HepG2 (cell line): ENCODE results near the gene DBN1. TPM values are rescaled to one million over a fixed set of nuclear protein-coding genes. Genes with fewer than 3 reads are reported as not detected.
A peak's percentile ranks its signal among the peaks of the same experiment; 100 is the strongest.

Experiments
- ATAC-seq: fragments of 200-7000 bp; cut with Tn5 transposase; 3 replicates; pipeline ENCODE4 v1.9.1; 2020; ENCODE audit warnings: mild to moderate bottlenecking, moderate library complexity
- BruUV-seq: library from RNA; stranded (reverse); fragments of 400-500 nt; replicated peaks from 2 replicates; lab custom pipeline; 2021; lab: Mats Ljungman, UMichigan
- CTCF ChIA-PET: fragments of 300-600 bp; formaldehyde crosslinking; extraction: SDS; loops from one replicate; lab custom pipeline; 2021; ENCODE audit warnings: low total read pairs, inconsistent platforms, low intra/inter-chr PET ratio; lab: Yijun Ruan, JAX
- POLR2A ChIA-PET: fragments of 350-600 bp; sonication (Branson Sonifier 250); formaldehyde crosslinking; loops from one replicate; lab custom pipeline; 2020; ENCODE audit warnings: antibody characterized with exemption, inconsistent platforms; lab: Yijun Ruan, JAX
- DNase-seq: peaks from one replicate; pipeline ENCODE4 v3.0.0-alpha.2; 2015; ENCODE audit warnings: low spot score
- FAIRE-seq: peaks from 3 replicates; lab custom pipeline; 2011; peaks lifted over from hg19 to GRCh38; lab: Jason Lieb, UNC
- H2AFZ ChIP-seq: one replicate; pipeline ENCODE4 v1.6.1; 2011; ENCODE audit warnings: low read length, inconsistent platforms
- H3K27ac ChIP-seq: fragments of 300-600 bp; 3 replicates; pipeline ENCODE4 v1.8.0; 2011; ENCODE audit warnings: mixed run types, mild to moderate bottlenecking, mixed read lengths, low read length, inconsistent platforms; ENCODE audit not compliant: insufficient read depth; ENCODE audit errors: extremely low read length
- H3K27me3 ChIP-seq, 2 experiments: fragments of 200-600 bp in 1 of 2; 2 replicates in 1 of 2; 3 replicates in 1 of 2; pipeline versions ENCODE4 v1.6.0 to v1.8.0; 2011; ENCODE audit warnings: low read length in 2 of 2, mild to moderate bottlenecking in 2 of 2, moderate library complexity in 2 of 2, inconsistent platforms in 1 of 2; ENCODE audit not compliant: insufficient read depth in 2 of 2, control insufficient read depth in 1 of 2
- H3K36me3 ChIP-seq, 2 experiments: fragments of 200-600 bp in 1 of 2; replicated peaks in 1 of 2; 2 replicates in 1 of 2; 3 replicates in 1 of 2; pipeline versions ENCODE4 v1.5.1 to v1.8.0; 2011; ENCODE audit warnings: low read length in 2 of 2, inconsistent platforms in 1 of 2; ENCODE audit not compliant: insufficient read depth in 2 of 2, control insufficient read depth in 1 of 2
- H3K4me1 ChIP-seq: 2 replicates; pipeline ENCODE4 v1.5.1; 2012; ENCODE audit warnings: low read length, inconsistent platforms; ENCODE audit not compliant: insufficient read depth
- H3K4me2 ChIP-seq: 2 replicates; pipeline ENCODE4 v1.6.0; 2011; ENCODE audit warnings: low read depth, low read length, inconsistent platforms
- H3K4me3 ChIP-seq, 3 experiments: fragments of 200-600 bp in 1 of 3; sonication (generic), shearing (Covaris generic) in 1 of 3; replicated peaks in 1 of 3; 2 replicates each; pipeline ENCODE4 v1.5.1; 2011 to 2016; ENCODE audit warnings: low read length in 3 of 3, inconsistent platforms in 2 of 3, low read depth in 2 of 3, mild to moderate bottlenecking in 2 of 3, control low read depth in 1 of 3, mixed read lengths in 1 of 3; ENCODE audit not compliant: insufficient read depth in 1 of 3
- H3K79me2 ChIP-seq: one replicate; pipeline ENCODE4 v1.6.1; 2011; ENCODE audit warnings: low read length, inconsistent platforms; ENCODE audit not compliant: insufficient read depth
- H3K9ac ChIP-seq: 2 replicates; pipeline ENCODE4 v1.6.0; 2011; ENCODE audit warnings: mild to moderate bottlenecking, low read depth, low read length, inconsistent platforms; ENCODE audit not compliant: insufficient read depth
- H3K9me3 ChIP-seq: 2 replicates; pipeline ENCODE4 v1.5.1; 2012; ENCODE audit warnings: mild to moderate bottlenecking, low read length
- H4K20me1 ChIP-seq: 2 replicates; pipeline ENCODE4 v1.6.0; 2011; ENCODE audit warnings: inconsistent platforms, mild to moderate bottlenecking, low read length, moderate library complexity; ENCODE audit not compliant: insufficient read depth
- ATAD3A ChIP-seq: sonication (generic); formaldehyde crosslinking; IDR thresholded peaks from 2 replicates; pipeline ENCODE4 v1.4.0; 2020; ENCODE audit warnings: missing genetic modification reagents
- ETV5 ChIP-seq: IDR thresholded peaks from 2 replicates; pipeline ENCODE4 v1.6.1; 2018; ENCODE audit warnings: missing biosample characterization, missing genetic modification reagents, inconsistent platforms, borderline replicate concordance
- LCORL ChIP-seq, 2 experiments: fragments of 450-650 bp in 1 of 2; sonication (generic) in 1 of 2; formaldehyde crosslinking in 1 of 2; IDR thresholded peaks; 2 replicates each; pipeline versions ENCODE4 v1.5.0 to v1.6.1; 2017 to 2020; ENCODE audit warnings: antibody characterized with exemption in 1 of 2, missing genetic modification reagents in 1 of 2
- NFYC ChIP-seq: IDR thresholded peaks from 2 replicates; pipeline ENCODE4 v1.6.1; 2016; ENCODE audit warnings: missing genetic modification reagents, missing compliant biosample characterization
- SP5 ChIP-seq: IDR thresholded peaks from 2 replicates; pipeline ENCODE4 v1.6.1; 2016; ENCODE audit warnings: low read depth, borderline replicate concordance
- ZBTB33 ChIP-seq: sonication (generic); formaldehyde crosslinking; IDR thresholded peaks from 2 replicates; pipeline ENCODE4 v1.4.0; 2020; ENCODE audit warnings: missing genetic modification reagents
- ZNF768 ChIP-seq: sonication (generic); formaldehyde crosslinking; IDR thresholded peaks from 2 replicates; pipeline ENCODE4 v1.4.0; 2020; ENCODE audit warnings: missing genetic modification reagents
- WGBS: methylation state at CpG from one replicate; pipeline ENCODE4 v1.1.6; 2017; ENCODE audit warnings: low lambda C conversion rate; 5-methylcytosine and 5-hydroxymethylcytosine counted together
- in situ Hi-C: cut with HindIII; loops from 2 replicates; pipeline ENCODE4 v1.10.0; 2017; ENCODE audit warnings: low pct_unique_long_range_greater_than_20kb; ENCODE audit not compliant: extremely low pct_ligation_motif_present
- intact Hi-C: fragments of 100-400 bp; cut with micrococcal nuclease; formaldehyde crosslinking; loops from one replicate; pipeline ENCODE4 v1.10.0; 2022; ENCODE audit not compliant: unreplicated experiment
- polyA plus RNA-seq, 8 experiments: library from polyadenylated mRNA; depleted of rRNA in 3 of 8; stranded (reverse) in 7 of 8; unstranded in 1 of 8; fragments of >200 nt; fragmentation: Illumina TruSeq in 4 of 8; extraction: Trizol in 4 of 8; gene quantifications; 2 replicates each; pipeline versions ENCODE4 v1.2.1 to v1.2.3, GENCODE V29; 2011 to 2016; ENCODE audit warnings: low read depth in 4 of 8, missing spikeins in 1 of 8, mixed read lengths in 1 of 8; ENCODE audit not compliant: insufficient read depth in 1 of 8
- total RNA-seq, 5 experiments: library from RNA; depleted of rRNA; stranded (reverse); fragments of >200 nt; fragmentation: Illumina TruSeq; extraction: Trizol; gene quantifications; 2 replicates each; pipeline ENCODE4 v1.2.3, GENCODE V29; 2016; ENCODE audit warnings: low read depth in 1 of 5

The DBN1 gene
- total and polyA plus RNA-seq, 2 of the 13 experiments (the other 11 are each of a cell fraction or from before 2014, with no cell fraction given) = 27.0 to 37.3 TPM

GRCh38 chr5:177476531-177477233 lies 3.2 kb upstream of the DBN1 start:
- ATAC-seq = no peak
- Histone ChIP-seq H4K20me1 (no peaks in the 10 kb centered on the region), H3K36me3 (no peaks in the 10 kb centered on the region), H3K9me3 (no peaks in the 10 kb centered on the region), H3K4me2 (no peak overlapping the region), H3K9ac (no peak overlapping the region), H3K4me3 (no peak overlapping the region), H3K27me3 (no peaks in the 10 kb centered on the region)
- POLR2A ChIA-PET = interaction anchor here (1.0 to 4.9 kb wide), 6 partner anchors 19 to 390 kb away, joined by 3 to 42 read pairs (median 6); partner anchors contain the start of gene PDLIM7
- DNase-seq = peak; percentile 33
- no TSS peak for BruUV-seq
- WGBS = 57% methylated on average over 14 of the region's 18 CpGs
- intact Hi-C loops = no loop called here
- TF ChIP-seq ATAD3A (CRISPR knock-in tag) (no peak), SP5 (CRISPR knock-in tag) (0 out of 2 replicates have a peak, but pooled peaks have one; percentile 13), ETV5 (CRISPR knock-in tag) (peak; percentile 17; the same call in 1 of the 2 replicates), ZBTB33 (CRISPR knock-in tag) (peak; percentile 77), LCORL (IDR thresholded peaks at IDR 0.05) (no peak), LCORL (CRISPR knock-in tag; IDR thresholded peaks at IDR 0.05) (no peak), NFYC (CRISPR knock-in tag) (0 out of 2 replicates have a peak, but pooled peaks have one; percentile 23), ZNF768 (CRISPR knock-in tag) (peak; percentile 87)
- TF ChIP-seq, all 625 proteins: peak for 5
- FAIRE-seq = no peak
- peaks cover 66% of the 10 kb centered on the region for H3K4me1 ChIP-seq
- in situ Hi-C loops = no loop called here
- no peak overlapping the region for H2AFZ ChIP-seq
- CTCF ChIA-PET = no interaction called here
- peaks cover 3% of the 10 kb centered on the region for H3K79me2 ChIP-seq
- no peak overlapping the region for H3K27ac ChIP-seq
